Left forelimb (tissue), 1 donor: ENCODE results near the gene MCL1.
"Not testable (repeated sequence)": the region's sequence is repeated elsewhere in the genome, so short reads cannot be mapped to it uniquely, and the experiment has no call there.

Experiments
- DNase-seq: peaks from one replicate; pipeline ENCODE4 v3.0.0-alpha.2; 2018; ENCODE audit warnings: low spot score

The MCL1 gene

GRCh38 chr1:150572918-150573647 is 6.3 kb downstream of the MCL1 start:
- no peak for DNase-seq

- no peak for DNase-seq
Observed at GRCh38 chr1:150568594-150568966, 10.8 kb downstream of the MCL1 start.

GRCh38 chr1:150567717-150568593 is 11.5 kb downstream of the MCL1 start:
- peak; percentile 84 for DNase-seq

- DNase-seq, result no peak
Observed at GRCh38 chr1:150567341-150567716, 12.1 kb downstream of the MCL1 start.

GRCh38 chr1:150566589-150567340 is 12.6 kb downstream of the MCL1 start:
- no peak for DNase-seq

- DNase-seq, result not testable (repeated sequence)
Observed at GRCh38 chr1:150565240-150565991, 14.0 kb downstream of the MCL1 start.

- no peak for DNase-seq
Observed at GRCh38 chr1:150564051-150564991, 15.1 kb downstream of the MCL1 start.

- no peak for DNase-seq
Observed at GRCh38 chr1:150563340-150564038, 15.9 kb downstream of the MCL1 start.

- no peak for DNase-seq
Observed at GRCh38 chr1:150562446-150563339, 16.7 kb downstream of the MCL1 start.

- peak; percentile 95 for DNase-seq
Observed at GRCh38 chr1:150561974-150562445, 17.4 kb downstream of the MCL1 start.

GRCh38 chr1:150561254-150561973 is 18.0 kb downstream of the MCL1 start:
- peak; percentile 97 for DNase-seq

GRCh38 chr1:150560576-150561253 is 18.7 kb downstream of the MCL1 start:
- no peak for DNase-seq

- DNase-seq, result peak; percentile 79
Observed at GRCh38 chr1:150560011-150560438, 19.4 kb downstream of the MCL1 start.

- DNase-seq, result no peak
Observed at GRCh38 chr1:150559656-150560010, 19.8 kb downstream of the MCL1 start.

GRCh38 chr1:150558761-150559655 is 20.4 kb downstream of the MCL1 start:
- peak; percentile 59 for DNase-seq

GRCh38 chr1:150558303-150558704 is 21.1 kb downstream of the MCL1 start:
- peak; percentile 52 for DNase-seq

GRCh38 chr1:150557813-150558212 is 21.6 kb downstream of the MCL1 start:
- DNase-seq, result no peak
